ENCODE results near the gene SIPA1L2.

SIPA1L2 gene

DNA sequence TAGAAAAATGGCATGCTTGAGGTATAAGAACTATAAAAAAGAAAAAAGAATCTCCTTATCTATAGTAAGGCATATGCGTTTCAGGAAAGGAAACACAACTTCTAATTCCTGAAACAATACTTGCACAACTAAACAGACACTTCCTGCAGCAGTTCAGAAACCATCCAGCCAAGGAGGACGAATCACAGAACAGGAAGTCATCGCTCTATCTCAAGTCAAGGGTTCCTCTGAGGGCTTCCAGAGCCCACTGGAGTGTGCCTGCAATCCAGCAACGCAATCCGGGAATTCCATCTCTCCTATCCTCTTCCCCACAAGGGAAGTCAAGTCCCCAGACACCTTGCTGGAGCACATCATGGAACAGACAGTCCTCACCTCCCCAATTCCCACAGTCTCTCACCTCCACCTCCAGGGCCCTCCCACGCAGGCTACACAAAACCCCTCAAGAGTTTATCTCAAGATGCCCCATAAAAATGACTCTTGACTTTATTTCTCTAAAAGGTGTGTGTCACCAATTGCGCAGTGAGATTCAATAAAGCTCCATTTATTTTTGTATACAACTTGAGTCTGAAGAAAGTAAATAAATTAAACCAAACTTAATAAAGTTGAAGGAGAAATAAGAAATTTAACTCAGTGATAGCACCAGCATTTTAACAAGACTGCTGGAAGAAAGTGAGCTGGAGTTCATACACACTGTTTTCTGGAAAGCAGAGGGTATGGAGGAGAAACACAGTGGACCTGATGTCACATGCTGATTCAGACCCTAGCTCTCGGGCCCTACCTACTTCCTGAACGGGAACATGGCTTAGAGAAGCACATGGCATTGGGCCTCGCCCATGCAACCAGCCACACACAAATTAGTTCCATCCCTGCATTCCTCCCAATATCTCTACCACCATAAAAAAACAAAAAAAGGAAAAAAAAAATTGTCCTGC is 39.9 kb downstream of the SIPA1L2 start:
- Histone ChIP-seq H3K4me1 (ENCODE audit: control insufficient read depth, insufficient read depth, low read length) (peaks cover 27% of the 10 kb centered on the region), H3K9me3 (ENCODE audit: control insufficient read depth, insufficient read depth, low read depth, low read length) (no peaks in the 10 kb centered on the region), H3K4me3 (ENCODE audit: low read depth, low read length) (no peak overlapping the region), H3K27ac (ENCODE audit: extremely low read depth, low read depth, low read length) (no peak overlapping the region), H3K36me3 (ENCODE audit: control insufficient read depth in 2 of 2, insufficient read depth in 1 of 2, low read length in 2 of 2) (no peaks in the 10 kb centered on the region)
- CTCF ChIA-PET = interaction anchor here (0.8 to 1.7 kb wide), 2 partner anchors 11 to 138 kb away, joined by 4 read pairs; no protein-coding TSS in a partner anchor
- peak; percentile 63 for TF ChIP-seq ZNF664 (tag by site-specific recombination; IDR thresholded peaks at IDR 0.05)
- no peak for TF ChIP-seq ZNF37A (tag by site-specific recombination; IDR thresholded peaks at IDR 0.05)
- TF ChIP-seq EGR2 (tag by site-specific recombination; IDR thresholded peaks at IDR 0.05; ENCODE audit: low read depth) = peak; percentile 55; the same call in 1 of the 2 replicates
- TF ChIP-seq ZFHX2 (tag by site-specific recombination; conservative IDR thresholded peaks at IDR 0.05) = peak; percentile 76
- TF ChIP-seq, protein P1, sequence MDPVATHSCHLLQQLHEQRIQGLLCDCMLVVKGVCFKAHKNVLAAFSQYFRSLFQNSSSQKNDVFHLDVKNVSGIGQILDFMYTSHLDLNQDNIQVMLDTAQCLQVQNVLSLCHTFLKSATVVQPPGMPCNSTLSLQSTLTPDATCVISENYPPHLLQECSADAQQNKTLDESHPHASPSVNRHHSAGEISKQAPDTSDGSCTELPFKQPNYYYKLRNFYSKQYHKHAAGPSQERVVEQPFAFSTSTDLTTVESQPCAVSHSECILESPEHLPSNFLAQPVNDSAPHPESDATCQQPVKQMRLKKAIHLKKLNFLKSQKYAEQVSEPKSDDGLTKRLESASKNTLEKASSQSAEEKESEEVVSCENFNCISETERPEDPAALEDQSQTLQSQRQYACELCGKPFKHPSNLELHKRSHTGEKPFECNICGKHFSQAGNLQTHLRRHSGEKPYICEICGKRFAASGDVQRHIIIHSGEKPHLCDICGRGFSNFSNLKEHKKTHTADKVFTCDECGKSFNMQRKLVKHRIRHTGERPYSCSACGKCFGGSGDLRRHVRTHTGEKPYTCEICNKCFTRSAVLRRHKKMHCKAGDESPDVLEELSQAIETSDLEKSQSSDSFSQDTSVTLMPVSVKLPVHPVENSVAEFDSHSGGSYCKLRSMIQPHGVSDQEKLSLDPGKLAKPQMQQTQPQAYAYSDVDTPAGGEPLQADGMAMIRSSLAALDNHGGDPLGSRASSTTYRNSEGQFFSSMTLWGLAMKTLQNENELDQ (tag by site-specific recombination; IDR thresholded peaks at IDR 0.05; ENCODE audit: low read depth) = no peak
- TF ChIP-seq MZF1 (tag by site-specific recombination; IDR thresholded peaks at IDR 0.05; ENCODE audit: borderline replicate concordance) = 0 out of 2 replicates have a peak, but pooled peaks have one; percentile 21
- TF ChIP-seq, protein P2, sequence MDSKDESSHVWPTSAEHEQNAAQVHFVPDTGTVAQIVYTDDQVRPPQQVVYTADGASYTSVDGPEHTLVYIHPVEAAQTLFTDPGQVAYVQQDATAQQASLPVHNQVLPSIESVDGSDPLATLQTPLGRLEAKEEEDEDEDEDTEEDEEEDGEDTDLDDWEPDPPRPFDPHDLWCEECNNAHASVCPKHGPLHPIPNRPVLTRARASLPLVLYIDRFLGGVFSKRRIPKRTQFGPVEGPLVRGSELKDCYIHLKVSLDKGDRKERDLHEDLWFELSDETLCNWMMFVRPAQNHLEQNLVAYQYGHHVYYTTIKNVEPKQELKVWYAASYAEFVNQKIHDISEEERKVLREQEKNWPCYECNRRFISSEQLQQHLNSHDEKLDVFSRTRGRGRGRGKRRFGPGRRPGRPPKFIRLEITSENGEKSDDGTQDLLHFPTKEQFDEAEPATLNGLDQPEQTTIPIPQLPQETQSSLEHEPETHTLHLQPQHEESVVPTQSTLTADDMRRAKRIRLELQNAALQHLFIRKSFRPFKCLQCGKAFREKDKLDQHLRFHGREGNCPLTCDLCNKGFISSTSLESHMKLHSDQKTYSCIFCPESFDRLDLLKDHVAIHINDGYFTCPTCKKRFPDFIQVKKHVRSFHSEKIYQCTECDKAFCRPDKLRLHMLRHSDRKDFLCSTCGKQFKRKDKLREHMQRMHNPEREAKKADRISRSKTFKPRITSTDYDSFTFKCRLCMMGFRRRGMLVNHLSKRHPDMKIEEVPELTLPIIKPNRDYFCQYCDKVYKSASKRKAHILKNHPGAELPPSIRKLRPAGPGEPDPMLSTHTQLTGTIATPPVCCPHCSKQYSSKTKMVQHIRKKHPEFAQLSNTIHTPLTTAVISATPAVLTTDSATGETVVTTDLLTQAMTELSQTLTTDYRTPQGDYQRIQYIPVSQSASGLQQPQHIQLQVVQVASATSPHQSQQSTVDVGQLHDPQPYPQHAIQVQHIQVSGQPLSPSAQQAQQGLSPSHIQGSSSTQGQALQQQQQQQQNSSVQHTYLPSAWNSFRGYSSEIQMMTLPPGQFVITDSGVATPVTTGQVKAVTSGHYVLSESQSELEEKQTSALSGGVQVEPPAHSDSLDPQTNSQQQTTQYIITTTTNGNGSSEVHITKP (tag by site-specific recombination; IDR thresholded peaks at IDR 0.05) = peak; percentile 76
- no peak for TF ChIP-seq ZBTB48 (tag by site-specific recombination; IDR thresholded peaks at IDR 0.05)
- POLR2A ChIA-PET = no interaction called here

DNA sequence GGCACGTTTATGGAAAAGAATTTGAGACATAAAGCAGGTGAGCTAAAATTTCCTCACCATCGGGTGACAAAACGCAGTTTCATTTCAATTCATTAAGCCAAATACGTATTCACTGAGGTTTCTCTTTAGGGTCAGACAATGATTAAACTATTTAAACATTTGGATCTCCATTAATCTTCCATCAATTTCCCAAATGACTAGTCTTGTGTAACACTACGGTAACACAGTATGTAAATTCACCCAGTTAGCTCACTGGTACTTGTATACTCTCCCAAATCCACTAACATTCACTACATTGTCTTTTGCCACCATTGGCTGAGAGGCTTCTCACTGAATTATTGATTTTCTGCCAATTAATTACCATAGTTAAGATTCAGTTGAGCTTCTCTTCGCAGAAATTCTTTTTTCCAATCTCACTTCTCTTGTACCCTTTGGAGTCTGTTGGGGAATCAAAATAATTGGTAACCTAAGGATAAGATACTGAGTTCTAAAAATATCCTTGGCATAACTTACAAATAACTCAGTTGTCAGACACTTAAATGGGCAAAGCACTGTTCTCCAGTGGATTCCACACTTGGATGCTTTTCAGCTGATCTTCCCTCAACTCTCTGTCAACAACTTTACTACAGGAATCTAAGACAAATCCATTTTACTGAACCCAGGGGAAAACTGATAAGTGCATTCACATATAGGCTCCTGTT is 40.7 kb downstream of the SIPA1L2 start:
- H3K4me3 ChIP-seq (ENCODE audit: low read depth, low read length) = no peak overlapping the region
- H3K9me3 ChIP-seq (ENCODE audit: control insufficient read depth, insufficient read depth, low read depth, low read length) = no peaks in the 10 kb centered on the region
- CTCF ChIA-PET = interaction anchor here (0.9 to 1.7 kb wide), 2 partner anchors 10 to 13 kb away, joined by 3 to 4 read pairs; no protein-coding TSS in a partner anchor
- peaks cover 22% of the 10 kb centered on the region for H3K4me1 ChIP-seq (ENCODE audit: control insufficient read depth, insufficient read depth, low read length)
- no peaks in the 10 kb centered on the region for H3K36me3 ChIP-seq (ENCODE audit: control insufficient read depth in 2 of 2, insufficient read depth in 1 of 2, low read length in 2 of 2)
- TF ChIP-seq PRDM1 (tag by site-specific recombination; IDR thresholded peaks at IDR 0.05) = no peak
- TF ChIP-seq, protein P3, sequence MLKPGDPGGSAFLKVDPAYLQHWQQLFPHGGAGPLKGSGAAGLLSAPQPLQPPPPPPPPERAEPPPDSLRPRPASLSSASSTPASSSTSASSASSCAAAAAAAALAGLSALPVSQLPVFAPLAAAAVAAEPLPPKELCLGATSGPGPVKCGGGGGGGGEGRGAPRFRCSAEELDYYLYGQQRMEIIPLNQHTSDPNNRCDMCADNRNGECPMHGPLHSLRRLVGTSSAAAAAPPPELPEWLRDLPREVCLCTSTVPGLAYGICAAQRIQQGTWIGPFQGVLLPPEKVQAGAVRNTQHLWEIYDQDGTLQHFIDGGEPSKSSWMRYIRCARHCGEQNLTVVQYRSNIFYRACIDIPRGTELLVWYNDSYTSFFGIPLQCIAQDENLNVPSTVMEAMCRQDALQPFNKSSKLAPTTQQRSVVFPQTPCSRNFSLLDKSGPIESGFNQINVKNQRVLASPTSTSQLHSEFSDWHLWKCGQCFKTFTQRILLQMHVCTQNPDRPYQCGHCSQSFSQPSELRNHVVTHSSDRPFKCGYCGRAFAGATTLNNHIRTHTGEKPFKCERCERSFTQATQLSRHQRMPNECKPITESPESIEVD (tag by site-specific recombination; IDR thresholded peaks at IDR 0.05) = 0 out of 2 replicates have a peak, but pooled peaks have one; percentile 17
- H3K27ac ChIP-seq (ENCODE audit: extremely low read depth, low read depth, low read length) = no peak overlapping the region
- POLR2A ChIA-PET = no interaction called here

All from HEK293 (cell line).